ENCODE results near the gene RFWD3. TPM values are rescaled to one million over a fixed set of nuclear protein-coding genes. Genes with fewer than 3 reads are reported as not detected.

Gene RFWD3
- total and polyA plus RNA-seq, 2 of the 8 experiments (the other 6 are each of a cell fraction or from before 2014, with no cell fraction given) = 67.1 to 114 TPM

- TF ChIP-seq SIX5 (IDR thresholded peaks at IDR 0.05; ENCODE audit: low read depth, low read length) (no peak), GTF2F1 (IDR thresholded peaks at IDR 0.05; ENCODE audit: borderline replicate concordance, low read depth, low read length) (no peak), RAD21 (IDR thresholded peaks at IDR 0.05 in 1 of 2, conservative IDR thresholded peaks at IDR 0.05 in 1 of 2; ENCODE audit: low read depth in 2 of 2, low read length in 2 of 2) (no peak)
- no peaks in the 10 kb centered on the region for H3K36me3 ChIP-seq (ENCODE audit: control insufficient read depth in 2 of 4, insufficient read depth in 4 of 4, low read length in 3 of 4)
- no peak overlapping the region for H2BK12ac ChIP-seq (ENCODE audit: low read depth, low read length)
- H3K23ac ChIP-seq (ENCODE audit: insufficient read length) = no peak overlapping the region
- no peak overlapping the region for H3K18ac ChIP-seq (ENCODE audit: extremely low read depth, low read length)
- no peak overlapping the region for H4K8ac ChIP-seq (ENCODE audit: extremely low read depth, insufficient read depth, low read length)
- POLR2A ChIA-PET (ENCODE audit: partially characterized antibody) = no interaction called here
- peaks cover 0 to 2% (median 0%) of the 10 kb centered on the region in 4 experiments; a peak in 1 of 7 replicates for H3K4me1 ChIP-seq (replicated peaks in 1 of 4; ENCODE audit: control insufficient read depth in 3 of 4, insufficient read depth in 4 of 4, low read length in 3 of 4)
- no peak overlapping the region for H3K4ac ChIP-seq (replicated peaks; ENCODE audit: insufficient read length, low read depth, low read length)
- CTCF ChIA-PET (ENCODE audit: partially characterized antibody) = interaction anchor here (0.9 kb wide), 1 partner anchor 26 kb away, joined by 3 read pairs; no protein-coding TSS in a partner anchor
- peaks cover 9 to 95% of the 10 kb centered on the region in 2 experiments for H3K79me2 ChIP-seq (ENCODE audit: control insufficient read depth in 1 of 2, insufficient read depth in 2 of 2, low read length in 2 of 2)
- no peaks in the 10 kb centered on the region for H3K23me2 ChIP-seq (ENCODE audit: low read depth, low read length)
- no peak overlapping the region for H2AK5ac ChIP-seq (ENCODE audit: low read depth, low read length)
- H2BK15ac ChIP-seq (ENCODE audit: low read length) = no peak overlapping the region
- H3K79me1 ChIP-seq (ENCODE audit: low read depth, low read length) = peaks cover 4% of the 10 kb centered on the region
- no peak overlapping the region for H3K4me2 ChIP-seq (ENCODE audit: insufficient read depth in 1 of 2, low read depth in 2 of 2, low read length in 2 of 2)
- 94% methylated on average over 1 of the region's 1 CpG; no CpG with 5 or more reads in 1 of the 2 experiments for WGBS, 2 experiments (ENCODE audit: extremely low coverage in 1 of 2, insufficient coverage in 1 of 2, insufficient read length in 1 of 2, insufficient replicate concordance in 2 of 2, low coverage in 1 of 2, low lambda C conversion rate in 2 of 2, missing lambda C conversion rate in 1 of 2)
- H4K20me1 ChIP-seq (replicated peaks in 1 of 2; ENCODE audit: control insufficient read depth in 1 of 2, insufficient read depth in 2 of 2, low read length in 2 of 2) = peaks cover 2 to 8% of the 10 kb centered on the region in 2 experiments
- no peak overlapping the region for H4K91ac ChIP-seq (replicated peaks; ENCODE audit: insufficient read length, low read length)
- H2BK20ac ChIP-seq (ENCODE audit: low read length) = no peak overlapping the region
- H3K4me3 ChIP-seq (ENCODE audit: extremely low read depth in 1 of 4, insufficient read depth in 2 of 4, low read depth in 3 of 4, low read length in 4 of 4) = no peak overlapping the region
- H3K56ac ChIP-seq (replicated peaks; ENCODE audit: insufficient read length, low read depth, low read length) = no peak overlapping the region
- H3K27me3 ChIP-seq (replicated peaks in 1 of 4; ENCODE audit: control insufficient read depth in 3 of 4, extremely low read depth in 1 of 4, insufficient read depth in 3 of 4, low read length in 3 of 4) = no peaks in the 10 kb centered on the region
- H3K14ac ChIP-seq (ENCODE audit: insufficient read length) = no peak overlapping the region
- H3K9ac ChIP-seq (replicated peaks in 1 of 4; ENCODE audit: extremely low read depth in 1 of 4, low read depth in 3 of 4, low read length in 3 of 4) = no peak overlapping the region; a peak in 1 of 7 replicates
- H3K27ac ChIP-seq (ENCODE audit: low read depth, low read length) = no peak overlapping the region
- no peak overlapping the region for H2BK120ac ChIP-seq (replicated peaks; ENCODE audit: low read depth, low read length)
- DNase-seq (ENCODE audit: low read depth in 1 of 2, low spot score in 2 of 2) (no peak), FAIRE-seq (no peak)
- no peak overlapping the region for H2BK5ac ChIP-seq (ENCODE audit: low read depth, low read length)
- H3K9me3 ChIP-seq (ENCODE audit: insufficient read depth in 2 of 2, low read depth in 1 of 2, low read length in 1 of 2) = no peaks in the 10 kb centered on the region
- no peak overlapping the region for H4K5ac ChIP-seq (ENCODE audit: insufficient read length, low read depth, low read length)
- no peak overlapping the region for H2AFZ ChIP-seq (ENCODE audit: low read length)
Observed at GRCh38 chr16:74582970-74583369, 83.7 kb downstream of the RFWD3 start.

Data from H1 (cell line).